Measurements from ENCODE around the gene OPN1LW.
"Not testable (repeated sequence)": the region's sequence is repeated elsewhere in the genome, so short reads cannot be mapped to it uniquely, and the experiment has no call there.

OPN1LW gene

GRCh38 chrX:154144010-154144409 lies at the start of gene OPN1LW:
OPN1LW (plus strand) TSS chrX:154144243; CDS start chrX:154144284, 41 bp downstream.
- not testable (repeated sequence) for DNase-seq

GRCh38 chrX:154094833-154095232 lies 49.2 kb upstream of the OPN1LW start:
- no peak for DNase-seq

- DNase-seq = no peak
These were observed 47.7 kb upstream of the OPN1LW start for GRCh38 chrX:154096140-154097002.

- DNase-seq = peak; percentile 61
These were observed 46.9 kb upstream of the OPN1LW start for GRCh38 chrX:154097003-154097588.

- peak; percentile 90 for DNase-seq
These were observed 46.2 kb upstream of the OPN1LW start, which contains the start of gene MECP2 for GRCh38 chrX:154097589-154098541. MECP2 (minus strand) TSS chrX:154097717.

GRCh38 chrX:154098551-154098950 lies 45.5 kb upstream of the OPN1LW start:
- DNase-seq = no peak

- no peak for DNase-seq
These were observed 30.3 kb upstream of the OPN1LW start for GRCh38 chrX:154113729-154114128.

GRCh38 chrX:154114652-154115051 lies 29.4 kb upstream of the OPN1LW start:
- DNase-seq = no peak

- DNase-seq = no peak
These were observed 29.0 kb upstream of the OPN1LW start for GRCh38 chrX:154115071-154115470.

- no peak for DNase-seq
These were observed 28.3 kb upstream of the OPN1LW start for GRCh38 chrX:154115750-154116149.

- no peak for DNase-seq
These were observed 27.4 kb upstream of the OPN1LW start for GRCh38 chrX:154116426-154117211.

GRCh38 chrX:154117566-154117965 lies 26.5 kb upstream of the OPN1LW start:
- no peak for DNase-seq

- DNase-seq = no peak
These were observed 23.5 kb upstream of the OPN1LW start for GRCh38 chrX:154120567-154120966.

GRCh38 chrX:154121207-154121606 lies 22.8 kb upstream of the OPN1LW start:
- DNase-seq = no peak

- no peak for DNase-seq
These were observed 22.1 kb upstream of the OPN1LW start for GRCh38 chrX:154121961-154122360.

GRCh38 chrX:154123241-154124219 lies 20.5 kb upstream of the OPN1LW start:
- DNase-seq = no peak

GRCh38 chrX:154125391-154126040 lies 18.5 kb upstream of the OPN1LW start:
- no peak for DNase-seq

- DNase-seq = no peak
These were observed 17.9 kb upstream of the OPN1LW start for GRCh38 chrX:154126101-154126500.

GRCh38 chrX:154131955-154132354 lies 12.1 kb upstream of the OPN1LW start:
- no peak for DNase-seq

- no peak for DNase-seq
These were observed 11.7 kb upstream of the OPN1LW start for GRCh38 chrX:154132366-154132765.
